ENCODE data around the gene ASS1. TPM values are rescaled to one million over a fixed set of nuclear protein-coding genes. Genes with fewer than 3 reads are reported as not detected.

The ASS1 gene
- total RNA-seq, 1 donor from 2014 or later, result 94.8 TPM

DNA sequence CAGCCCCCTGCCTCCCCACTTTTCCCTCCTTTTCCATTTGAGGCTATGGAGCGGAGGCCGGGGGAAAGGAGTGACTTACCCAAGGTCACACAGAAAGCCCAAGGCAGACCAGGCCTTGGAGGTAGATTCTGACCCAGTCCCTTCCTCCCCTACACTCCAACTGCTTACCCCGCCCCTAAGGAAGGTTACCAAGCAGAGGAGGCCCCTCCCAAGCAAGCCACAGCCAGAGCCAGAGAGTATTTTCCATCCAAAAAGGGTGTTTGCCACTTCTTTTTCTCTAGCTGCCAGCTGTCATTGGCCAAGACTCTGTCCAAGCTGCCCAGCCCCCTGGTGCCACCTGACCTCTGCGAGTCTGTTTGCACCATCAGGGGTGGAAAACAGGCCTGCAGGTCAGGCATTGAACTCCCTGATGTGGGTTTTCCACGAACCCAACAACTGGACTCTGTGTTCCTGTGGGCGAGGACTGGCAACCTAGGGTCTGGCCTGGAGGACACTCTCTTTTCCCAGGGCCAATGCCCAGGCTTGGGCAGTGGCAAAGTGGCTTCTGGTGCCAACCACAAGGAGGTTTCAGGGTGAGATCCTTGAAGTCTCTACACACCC, 6.3 kb upstream of the ASS1 start:
- TF ChIP-seq CTCF (IDR thresholded peaks at IDR 0.05; ENCODE audit: unreplicated experiment), result no peak
- Mint-ChIP-seq H3K36me3 (peaks cover 3% of the 10 kb centered on the region), H3K9me3 (peaks cover 11% of the 10 kb centered on the region), H3K27ac (no peak overlapping the region), H3K4me3 (no peak overlapping the region), H3K4me1 (no peaks in the 10 kb centered on the region), H3K27me3 (ENCODE audit: low read depth) (peaks cover 18% of the 10 kb centered on the region)
- DNase-seq (ENCODE audit: low spot score in 2 of 2, unreplicated experiment in 2 of 2), result no peak

DNA sequence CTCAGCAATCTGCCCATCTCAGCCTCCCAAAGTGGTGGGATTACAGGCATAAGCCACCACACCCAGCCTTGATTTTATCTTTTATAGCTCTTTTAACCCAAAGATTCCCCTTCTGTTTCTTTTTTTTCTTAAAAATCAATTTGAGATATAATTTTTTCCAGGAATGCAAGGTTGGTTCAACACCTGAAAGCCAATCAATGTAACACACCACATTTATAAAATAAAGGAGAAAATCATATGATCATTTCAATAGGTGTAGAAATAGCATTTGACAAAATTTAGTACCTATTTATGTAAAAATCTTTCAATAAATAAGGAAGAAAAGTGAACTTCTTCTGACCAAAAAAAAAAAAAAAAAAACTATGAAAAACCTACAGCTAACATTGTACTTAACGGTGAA, 3.7 kb upstream of the ASS1 start:
- DNase-seq (ENCODE audit: low spot score in 2 of 2, unreplicated experiment in 2 of 2), result no peak
- Mint-ChIP-seq H3K4me1 (peaks cover 6% of the 10 kb centered on the region), H3K27ac (no peak overlapping the region), H3K36me3 (peaks cover 3% of the 10 kb centered on the region), H3K27me3 (ENCODE audit: low read depth) (peaks cover 6% of the 10 kb centered on the region), H3K9me3 (peaks cover 11% of the 10 kb centered on the region), H3K4me3 (no peak overlapping the region)
- TF ChIP-seq CTCF (IDR thresholded peaks at IDR 0.05; ENCODE audit: unreplicated experiment), result no peak

DNA sequence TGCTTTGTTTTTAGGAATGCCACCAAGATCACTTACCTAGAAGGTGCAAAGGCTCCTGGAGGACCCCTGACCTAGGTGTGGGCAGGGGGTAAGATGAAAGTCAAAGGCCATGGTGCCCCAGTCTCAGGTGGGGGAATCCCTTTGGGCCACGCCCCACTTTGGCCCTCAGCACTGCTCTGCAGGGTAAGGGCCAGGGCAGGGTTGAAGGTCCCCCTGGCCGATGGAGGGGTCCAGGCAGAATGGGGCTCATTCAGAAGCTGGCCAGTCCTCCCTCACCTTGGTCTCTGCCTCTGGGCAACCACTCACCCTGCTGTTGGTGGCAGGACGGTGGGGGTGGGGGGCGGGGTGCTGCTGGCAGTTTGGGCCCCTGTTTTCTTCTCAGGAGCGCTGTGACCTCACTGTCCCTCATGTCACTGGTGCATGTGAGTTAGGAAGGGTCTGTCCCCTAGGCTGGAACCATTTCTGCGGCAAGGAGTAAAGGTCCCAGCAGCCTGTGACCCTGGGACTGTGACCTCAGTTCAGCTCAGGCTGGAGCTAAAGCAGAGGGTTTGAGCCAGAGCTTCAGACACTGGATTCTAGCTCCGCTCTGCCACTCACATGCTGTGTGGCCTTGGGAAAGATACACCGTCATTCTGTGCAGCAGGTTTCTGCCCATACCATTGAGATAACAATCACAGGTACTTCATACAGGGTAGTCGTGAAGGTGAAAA, 1.9 kb upstream of the ASS1 start:
- Mint-ChIP-seq H3K36me3 (peaks cover 3% of the 10 kb centered on the region), H3K4me3 (no peak overlapping the region), H3K27me3 (ENCODE audit: low read depth) (peaks cover 7% of the 10 kb centered on the region), H3K9me3 (peaks cover 11% of the 10 kb centered on the region), H3K4me1 (peaks cover 24% of the 10 kb centered on the region), H3K27ac (no peak overlapping the region)
- no peak for TF ChIP-seq CTCF (IDR thresholded peaks at IDR 0.05; ENCODE audit: unreplicated experiment)
- DNase-seq (ENCODE audit: low spot score in 2 of 2, unreplicated experiment in 2 of 2), result no peak

- Mint-ChIP-seq H3K4me3 (peak overlapping the region; percentile 38), H3K4me1 (peaks cover 28% of the 10 kb centered on the region), H3K9me3 (peaks cover 11% of the 10 kb centered on the region), H3K27me3 (ENCODE audit: low read depth) (peaks cover 7% of the 10 kb centered on the region), H3K36me3 (peaks cover 3% of the 10 kb centered on the region), H3K27ac (no peak overlapping the region)
- no peak for TF ChIP-seq CTCF (IDR thresholded peaks at IDR 0.05; ENCODE audit: unreplicated experiment)
- DNase-seq (ENCODE audit: low spot score in 2 of 2, unreplicated experiment in 2 of 2), result no peak
Observed at GRCh38 chr9:130443456-130443801, 1.3 kb upstream of the ASS1 start.

DNA sequence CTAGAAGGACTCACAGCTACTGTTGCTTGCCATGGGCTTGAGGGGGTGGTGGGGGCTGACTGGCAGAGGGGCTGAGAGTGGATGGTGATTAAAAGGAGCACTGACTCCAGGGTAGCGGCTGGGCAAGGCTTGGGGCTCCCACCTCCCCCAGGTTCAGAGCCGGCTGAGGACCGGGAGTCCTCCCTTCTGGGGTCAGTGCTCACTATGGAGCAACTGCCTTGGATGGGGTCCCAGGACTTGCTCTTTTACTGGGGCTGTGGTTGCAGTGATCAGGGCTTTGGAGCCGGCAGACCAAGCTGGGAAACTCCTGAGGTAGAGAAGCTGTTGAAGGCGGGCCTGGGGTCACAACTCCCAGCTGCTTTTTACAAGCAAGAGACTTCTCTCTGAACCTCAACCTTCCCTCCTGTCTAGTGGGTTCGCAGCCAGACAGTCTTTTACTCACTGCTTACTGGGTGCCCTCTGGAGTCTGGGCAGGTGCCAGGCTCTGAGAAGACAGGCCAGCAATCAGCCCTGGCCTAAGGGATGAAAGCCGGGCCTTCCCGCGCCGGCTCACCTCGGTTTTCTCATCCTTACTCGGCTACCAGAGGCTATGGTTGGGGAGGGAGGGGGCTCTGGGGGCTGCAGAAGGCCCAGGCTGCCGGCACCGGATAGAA, 795 bp upstream of the ASS1 start:
- peaks cover 7% of the 10 kb centered on the region for H3K27me3 Mint-ChIP-seq (ENCODE audit: low read depth)
- peaks cover 3% of the 10 kb centered on the region for H3K36me3 Mint-ChIP-seq
- H3K27ac Mint-ChIP-seq, result no peak overlapping the region
- peak overlapping the region; percentile 38 for H3K4me3 Mint-ChIP-seq
- DNase-seq (ENCODE audit: low spot score in 2 of 2, unreplicated experiment in 2 of 2), result no peak
- peaks cover 28% of the 10 kb centered on the region for H3K4me1 Mint-ChIP-seq
- TF ChIP-seq CTCF (IDR thresholded peaks at IDR 0.05; ENCODE audit: unreplicated experiment), result no peak
- H3K9me3 Mint-ChIP-seq, result peaks cover 11% of the 10 kb centered on the region
